TTC549 (cell line): ENCODE results near the gene RNF167.

Source experiments
- FAIRE-seq: peaks from 2 replicates; lab custom pipeline; 2012; peaks lifted over from hg19 to GRCh38; lab: Jason Lieb, UNC

The RNF167 gene

GRCh38 chr17:4980644-4981216 is 40.7 kb downstream of the RNF167 start:
- FAIRE-seq, result peak; percentile 9

GRCh38 chr17:4982305-4982704 is 42.2 kb downstream of the RNF167 start:
- no peak for FAIRE-seq

- no peak for FAIRE-seq
These were observed 46.3 kb downstream of the RNF167 start for GRCh38 chr17:4986403-4986802.

GRCh38 chr17:4986951-4987766 is 47.1 kb downstream of the RNF167 start, which contains the start of gene CAMTA2:
Gene CAMTA2, minus strand, starts transcription at chr17:4987675. Its CDS starts 1,453 bp downstream, at chr17:4986222.
- no peak for FAIRE-seq

GRCh38 chr17:4987767-4988567 is 47.9 kb downstream of the RNF167 start:
- FAIRE-seq, result no peak

GRCh38 chr17:4994081-4994595 is 54.1 kb downstream of the RNF167 start:
- no peak for FAIRE-seq
